Glutamatergic neuron (in vitro differentiated cells): Measurements from ENCODE around the gene PAMR1. TPM values are rescaled to one million over a fixed set of nuclear protein-coding genes. Genes with fewer than 3 reads are reported as not detected.

ENCODE experiments used
- DNase-seq: peaks from one replicate; pipeline ENCODE4 v3.0.0; 2022
- H3K27ac Mint-ChIP-seq: one replicate; pipeline ENCODE4 v1.8.0; 2020; ENCODE audit warnings: mild to moderate bottlenecking, mixed read lengths, inconsistent platforms; ENCODE audit not compliant: unreplicated experiment
- H3K27me3 Mint-ChIP-seq: one replicate; pipeline ENCODE4 v1.8.0; 2020; ENCODE audit warnings: mild to moderate bottlenecking, moderate library complexity, mixed read lengths, inconsistent platforms; ENCODE audit not compliant: unreplicated experiment
- H3K36me3 Mint-ChIP-seq: one replicate; pipeline ENCODE4 v1.8.0; 2020; ENCODE audit warnings: mild to moderate bottlenecking, mixed read lengths, inconsistent platforms; ENCODE audit not compliant: unreplicated experiment
- H3K4me1 Mint-ChIP-seq: one replicate; pipeline ENCODE4 v1.8.0; 2020; ENCODE audit warnings: mild to moderate bottlenecking, low read depth, mixed read lengths, inconsistent platforms; ENCODE audit not compliant: unreplicated experiment
- H3K4me3 Mint-ChIP-seq: one replicate; pipeline ENCODE4 v1.8.0; 2020; ENCODE audit warnings: mild to moderate bottlenecking, mixed read lengths, inconsistent platforms; ENCODE audit not compliant: unreplicated experiment
- H3K9me3 Mint-ChIP-seq: one replicate; pipeline ENCODE4 v1.8.0; 2020; ENCODE audit warnings: mild to moderate bottlenecking, moderate library complexity, mixed read lengths, inconsistent platforms; ENCODE audit not compliant: unreplicated experiment
- CTCF ChIP-seq: fragments of 200-600 bp; sonication (generic); IDR thresholded peaks from one replicate; pipeline ENCODE4 v1.5.0; 2021; ENCODE audit not compliant: partially characterized antibody, unreplicated experiment
- long read RNA-seq: library from polyadenylated mRNA; unstranded; transcript quantifications from one replicate; pipeline ENCODE4 v2.0.0, GENCODE V29; 2020; ENCODE audit not compliant: unreplicated experiment
- total RNA-seq: library from RNA; stranded (reverse); fragmentation: NEBNext Ultra II Directional; extraction: Animal tissue kit (Norgen Biotek cat#: 25700); gene quantifications from one replicate; pipeline ENCODE4 v1.2.1, GENCODE V29; 2021; ENCODE audit not compliant: unreplicated experiment

PAMR1 gene
- total RNA-seq, result 10.6 TPM
- long read RNA-seq, partial matches to known transcripts, result 1 of 4 reads
- long read RNA-seq, other reads (novel, unspliced or antisense), result 1 of 4 reads

GRCh38 chr11:35525501-35526175 is at the start of gene PAMR1:
PAMR1 (minus strand) TSS chr11:35525616; CDS start chr11:35525585, 31 bp downstream.
- H3K4me3 Mint-ChIP-seq, result peak within 1 kb of the TSS; percentile 65

GRCh38 chr11:35571696-35572095 is 46.3 kb upstream of the PAMR1 start:
- H3K27ac Mint-ChIP-seq, result no peak overlapping the region
- peaks cover 22% of the 10 kb centered on the region for H3K36me3 Mint-ChIP-seq
- no peak overlapping the region for H3K4me3 Mint-ChIP-seq
- DNase-seq, result no peak
- no peaks in the 10 kb centered on the region for H3K4me1 Mint-ChIP-seq
- no peaks in the 10 kb centered on the region for H3K9me3 Mint-ChIP-seq
- TF ChIP-seq CTCF, result no peak
- H3K27me3 Mint-ChIP-seq, result no peaks in the 10 kb centered on the region

More at GRCh38 chr11:35525501-35526175, at the start of gene PAMR1:
- peak within 1 kb of the TSS; percentile 45 for H3K27ac Mint-ChIP-seq
- H3K27me3 Mint-ChIP-seq, result no peaks in the 10 kb centered on the region
- no peak for TF ChIP-seq CTCF
- peaks cover 9% of the 10 kb centered on the region for H3K4me1 Mint-ChIP-seq
- DNase-seq, result peak; percentile 51
- peaks cover 5% of the 10 kb centered on the region for H3K9me3 Mint-ChIP-seq
- peaks cover 10% of the 10 kb centered on the region for H3K36me3 Mint-ChIP-seq

- Mint-ChIP-seq H3K36me3 (peaks cover 15% of the 10 kb centered on the region), H3K27ac (no peak overlapping the region), H3K27me3 (no peaks in the 10 kb centered on the region), H3K4me3 (no peak overlapping the region), H3K4me1 (no peaks in the 10 kb centered on the region), H3K9me3 (no peaks in the 10 kb centered on the region)
- no peak for TF ChIP-seq CTCF
- no peak for DNase-seq
Measured at GRCh38 chr11:35567737-35568465, 42.5 kb upstream of the PAMR1 start.

GRCh38 chr11:35566885-35567284 is 41.5 kb upstream of the PAMR1 start:
- H3K27me3 Mint-ChIP-seq, result no peaks in the 10 kb centered on the region
- no peak for TF ChIP-seq CTCF
- no peaks in the 10 kb centered on the region for H3K9me3 Mint-ChIP-seq
- DNase-seq, result no peak
- no peak overlapping the region for H3K27ac Mint-ChIP-seq
- peaks cover 15% of the 10 kb centered on the region for H3K36me3 Mint-ChIP-seq
- no peak overlapping the region for H3K4me3 Mint-ChIP-seq
- no peaks in the 10 kb centered on the region for H3K4me1 Mint-ChIP-seq

GRCh38 chr11:35566181-35566580 is 40.8 kb upstream of the PAMR1 start:
- H3K36me3 Mint-ChIP-seq, result peaks cover 15% of the 10 kb centered on the region
- no peak for TF ChIP-seq CTCF

More at GRCh38 chr11:35566181-35566580, 40.8 kb upstream of the PAMR1 start:
- DNase-seq, result no peak
- no peaks in the 10 kb centered on the region for H3K27me3 Mint-ChIP-seq
- no peaks in the 10 kb centered on the region for H3K9me3 Mint-ChIP-seq
- H3K27ac Mint-ChIP-seq, result no peak overlapping the region
- no peak overlapping the region for H3K4me3 Mint-ChIP-seq
- H3K4me1 Mint-ChIP-seq, result no peaks in the 10 kb centered on the region
